ENCODE results near the gene HOXD10.

The HOXD10 gene

GRCh38 chr2:176115883-176116813 is at the start of gene HOXD10:
Gene HOXD10 (plus strand): TSS chr2:176116778. CDS start chr2:176116834, 56 bp downstream.
- no peak within 1 kb of the TSS for H3K4me3 ChIP-seq (ENCODE audit: low read depth, low read length)
- TF ChIP-seq CTCF (conservative IDR thresholded peaks at IDR 0.05; ENCODE audit: low read depth, low read length): no peak
- no peak for DNase-seq (ENCODE audit: low read depth)

- DNase-seq (ENCODE audit: low read depth): no peak
- no peak for TF ChIP-seq CTCF (conservative IDR thresholded peaks at IDR 0.05; ENCODE audit: low read depth, low read length)
- no peak overlapping the region for H3K4me3 ChIP-seq (ENCODE audit: low read depth, low read length)
These were observed 48.8 kb upstream of the HOXD10 start for GRCh38 chr2:176067589-176068418.

DNA sequence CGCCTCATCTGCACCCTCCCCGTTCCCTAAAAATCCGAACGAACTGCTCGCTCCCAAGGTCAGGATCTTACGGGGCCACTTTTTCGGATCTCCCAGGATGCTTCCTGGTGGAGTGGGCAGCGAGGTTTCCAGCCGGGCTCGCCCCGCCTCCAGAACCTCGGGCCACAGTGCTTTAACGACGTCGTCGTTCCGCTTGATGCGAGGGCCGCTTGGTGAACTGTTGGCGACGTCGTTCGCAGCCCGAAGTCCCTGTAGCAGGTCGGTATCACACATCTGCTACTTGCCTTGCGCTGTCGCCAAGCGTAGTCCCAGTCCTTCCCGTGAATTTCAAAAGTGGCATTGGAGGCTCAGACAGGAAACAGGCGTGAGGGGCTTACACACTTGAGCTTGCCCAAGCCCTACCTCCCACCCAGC is 48.2 kb upstream of the HOXD10 start:
- H3K4me3 ChIP-seq (ENCODE audit: low read depth, low read length): no peak overlapping the region
- DNase-seq (ENCODE audit: low read depth): no peak
- no peak for TF ChIP-seq CTCF (conservative IDR thresholded peaks at IDR 0.05; ENCODE audit: low read depth, low read length)

DNA sequence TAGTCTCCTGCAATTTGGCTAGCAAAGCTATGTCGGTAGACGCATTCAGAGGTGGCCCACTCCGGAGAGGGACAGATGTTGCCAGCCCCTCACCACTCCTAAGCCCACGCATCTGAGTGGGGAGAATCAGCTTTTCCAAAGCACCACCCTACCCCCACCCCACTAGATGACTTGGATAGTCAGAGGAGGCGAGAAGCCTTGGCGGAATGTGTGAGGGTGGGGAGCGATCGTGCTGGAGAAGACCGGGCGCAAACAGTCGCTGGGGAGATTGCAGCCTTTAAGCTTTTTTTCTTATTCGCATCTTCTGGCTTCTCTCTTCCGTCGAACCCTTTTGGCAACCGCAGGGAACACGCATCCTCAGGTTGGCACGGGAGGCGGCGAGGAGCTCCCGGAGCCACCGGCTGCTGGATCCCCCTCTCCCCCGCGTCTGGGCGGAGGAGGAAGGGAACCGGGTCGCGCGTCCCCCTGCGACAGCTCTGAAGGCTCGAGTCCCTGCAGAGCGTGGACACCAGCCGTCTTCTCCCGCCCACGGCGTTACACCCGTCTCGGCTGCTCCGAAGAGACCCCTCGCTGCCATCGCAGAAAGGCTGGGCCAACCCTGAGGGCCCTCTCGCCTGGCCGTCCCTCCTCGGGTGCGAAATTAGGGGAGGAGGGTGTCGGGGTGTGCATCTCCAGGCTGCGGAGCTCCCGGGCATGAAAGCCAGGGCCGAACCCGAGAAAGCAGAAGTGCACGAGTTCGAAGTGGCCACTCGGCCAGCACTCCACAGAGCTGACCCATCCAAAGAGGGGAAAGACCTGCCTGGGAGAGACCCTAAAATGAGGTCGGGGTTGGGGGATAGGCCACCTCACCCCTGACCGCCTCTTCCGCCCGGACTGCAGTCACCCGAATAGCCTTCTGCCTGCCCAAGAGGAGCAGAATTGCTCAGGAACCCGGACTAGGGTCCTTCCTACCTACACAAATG is 45.0 kb upstream of the HOXD10 start:
- no peak overlapping the region for H3K4me3 ChIP-seq (ENCODE audit: low read depth, low read length)
- no peak for TF ChIP-seq CTCF (conservative IDR thresholded peaks at IDR 0.05; ENCODE audit: low read depth, low read length)
- DNase-seq (ENCODE audit: low read depth): no peak

GRCh38 chr2:176072292-176072669 is 44.3 kb upstream of the HOXD10 start:
- H3K4me3 ChIP-seq (ENCODE audit: low read depth, low read length): no peak overlapping the region
- DNase-seq (ENCODE audit: low read depth): no peak
- TF ChIP-seq CTCF (conservative IDR thresholded peaks at IDR 0.05; ENCODE audit: low read depth, low read length): no peak
